Measurements from ENCODE around the gene ITGB7. TPM values are rescaled to one million over a fixed set of nuclear protein-coding genes. Genes with fewer than 3 reads are reported as not detected.

The ITGB7 gene
- total and polyA plus RNA-seq, 2 of the 4 experiments (the other 2 are of a cell fraction) = 0.18 to 0.44 TPM

DNA sequence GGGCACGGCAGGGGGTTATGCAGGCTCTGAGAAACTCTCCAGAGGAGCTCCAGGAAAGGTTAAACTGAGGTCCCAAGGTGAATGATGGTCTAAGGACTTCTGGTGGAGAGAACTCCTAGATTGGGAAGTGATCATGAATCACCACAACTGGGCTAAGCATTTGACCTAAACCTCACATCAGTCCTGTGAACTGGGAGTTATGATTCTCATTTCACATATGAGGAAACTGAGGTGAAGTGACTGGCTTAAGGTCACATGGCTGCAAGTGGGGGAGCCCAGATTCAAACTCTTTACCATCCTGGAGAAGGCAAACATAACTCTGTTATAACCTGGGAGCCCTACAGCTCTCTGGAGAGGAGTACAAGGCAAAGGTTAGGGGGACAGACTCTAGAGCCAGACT, 20.8 kb upstream of the ITGB7 start:
- no peak overlapping the region for H3K18ac ChIP-seq (ENCODE audit: low read depth, low read length)
- H3K27me3 ChIP-seq (ENCODE audit: control insufficient read depth, insufficient read depth, low read length) = no peaks in the 10 kb centered on the region
- H3K14ac ChIP-seq (replicated peaks; ENCODE audit: low read depth, low read length) = no peak overlapping the region
- no peak overlapping the region for H2BK5ac ChIP-seq (ENCODE audit: low read depth, low read length, poor library complexity, severe bottlenecking)
- no peak overlapping the region for H4K8ac ChIP-seq (ENCODE audit: low read depth in 2 of 2, low read length in 2 of 2)
- no peak overlapping the region for H2BK120ac ChIP-seq (ENCODE audit: low read depth, low read length)
- H3K9me1 ChIP-seq (ENCODE audit: insufficient read depth, low read length) = peaks cover 29% of the 10 kb centered on the region
- no peak overlapping the region for H4K91ac ChIP-seq (ENCODE audit: insufficient read depth, low read depth, low read length)
- no peak overlapping the region for H3K56ac ChIP-seq (ENCODE audit: extremely low read depth, insufficient read depth, low read length)
- H2BK20ac ChIP-seq (ENCODE audit: low read depth, low read length) = no peak overlapping the region
- no peak overlapping the region for H3K27ac ChIP-seq (ENCODE audit: insufficient read depth, low read length)
- H4K5ac ChIP-seq (ENCODE audit: low read depth, low read length) = no peak overlapping the region
- H2BK15ac ChIP-seq (ENCODE audit: low read depth, low read length) = no peak overlapping the region
- H3K23ac ChIP-seq (ENCODE audit: low read depth, low read length) = no peak overlapping the region
- no peaks in the 10 kb centered on the region for H3K9me3 ChIP-seq (ENCODE audit: control insufficient read depth, insufficient read depth, low read length)
- in situ Hi-C loops (cut with MboI; ENCODE audit: low sequenced_read_pairs) = no loop called here
- no TSS peak for BruUV-seq (replicated peaks)
- peaks cover 5 to 45% of the 10 kb centered on the region in 2 experiments; a peak in 3 of 4 replicates for H3K79me1 ChIP-seq (ENCODE audit: low read depth in 1 of 2, low read length in 2 of 2)
- H3K4ac ChIP-seq (ENCODE audit: low read depth, low read length) = no peak overlapping the region
- H4K20me1 ChIP-seq (ENCODE audit: insufficient read depth, low read length) = no peaks in the 10 kb centered on the region
- peaks cover 31% of the 10 kb centered on the region for H3K4me1 ChIP-seq (ENCODE audit: control insufficient read depth, insufficient read depth, low read length)
- ATAC-seq (ENCODE audit: low read depth) (no peak), DNase-seq (no peak)
- H3K36me3 ChIP-seq (ENCODE audit: control insufficient read depth, insufficient read depth, low read length) = peaks cover 4% of the 10 kb centered on the region; the same call in 1 of the 2 replicates
- intact Hi-C loops (cut with micrococcal nuclease) = no loop called here
- POLR2A ChIA-PET (ENCODE audit: unreplicated experiment) = no interaction called here
- H3K4me3 ChIP-seq (ENCODE audit: insufficient read depth, low read depth, low read length) = no peak overlapping the region
- TF ChIP-seq MAFK (IDR thresholded peaks at IDR 0.05; ENCODE audit: low read depth, low read length) = no peak
- no peak for TF ChIP-seq RFX5 (IDR thresholded peaks at IDR 0.05; ENCODE audit: low read depth, low read length)
- TF ChIP-seq RAD21 (IDR thresholded peaks at IDR 0.05; ENCODE audit: low read length) = no peak
- no peak for TF ChIP-seq ELK1 (IDR thresholded peaks at IDR 0.05; ENCODE audit: borderline replicate concordance, low read depth, low read length)
- TF ChIP-seq CHD1 (IDR thresholded peaks at IDR 0.05; ENCODE audit: low read depth, low read length) = no peak
- TF ChIP-seq MXI1 (IDR thresholded peaks at IDR 0.05; ENCODE audit: borderline replicate concordance, low read depth, low read length) = no peak
- H3K9ac ChIP-seq (ENCODE audit: low read depth, low read length) = no peak overlapping the region
- dilution Hi-C loops (cut with HindIII; ENCODE audit: low sequenced_read_pairs, unreplicated experiment) = no loop called here
- no peak overlapping the region for H2AFZ ChIP-seq (replicated peaks; ENCODE audit: low read length, poor library complexity)
- CTCF ChIA-PET = no interaction called here
- WGBS, 2 experiments (ENCODE audit: extremely low coverage in 2 of 2, insufficient read length in 1 of 2) = no CpG with 5 or more reads among the region's 1 CpG
- no peak overlapping the region for H3K4me2 ChIP-seq (ENCODE audit: low read depth, low read length)
- H2AK9ac ChIP-seq (replicated peaks; ENCODE audit: low read depth, low read length, poor library complexity) = no peak overlapping the region
- no peak overlapping the region for H2AK5ac ChIP-seq (ENCODE audit: low read depth, low read length)
